ENCODE measurements around the gene RIN2.
A peak's percentile ranks its signal among the peaks of the same experiment; 100 is the strongest.
"Not testable (repeated sequence)": the region's sequence is repeated elsewhere in the genome, so short reads cannot be mapped to it uniquely, and the experiment has no call there.

The RIN2 gene

DNA sequence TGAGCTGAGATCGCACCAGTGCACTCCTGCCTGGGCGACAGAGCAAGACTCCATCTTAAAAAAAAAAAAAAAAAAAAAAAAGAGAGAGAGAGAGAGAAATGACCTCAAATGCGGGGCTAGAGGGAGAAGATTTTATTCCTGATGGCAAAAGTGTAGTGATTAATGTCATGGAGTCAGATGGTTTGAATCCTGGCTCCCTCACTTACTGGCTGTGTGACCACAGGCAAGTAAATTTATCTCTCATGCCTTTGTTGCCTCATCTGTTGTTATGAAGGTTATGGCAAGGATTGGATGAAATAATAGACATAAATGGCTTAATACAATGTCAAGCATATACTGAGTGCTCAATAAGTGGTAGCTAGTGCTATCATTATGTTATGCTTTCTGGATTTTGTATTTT, 29.3 kb downstream of the RIN2 start:
- DNase-seq (ENCODE audit: low spot score): no peak

DNA sequence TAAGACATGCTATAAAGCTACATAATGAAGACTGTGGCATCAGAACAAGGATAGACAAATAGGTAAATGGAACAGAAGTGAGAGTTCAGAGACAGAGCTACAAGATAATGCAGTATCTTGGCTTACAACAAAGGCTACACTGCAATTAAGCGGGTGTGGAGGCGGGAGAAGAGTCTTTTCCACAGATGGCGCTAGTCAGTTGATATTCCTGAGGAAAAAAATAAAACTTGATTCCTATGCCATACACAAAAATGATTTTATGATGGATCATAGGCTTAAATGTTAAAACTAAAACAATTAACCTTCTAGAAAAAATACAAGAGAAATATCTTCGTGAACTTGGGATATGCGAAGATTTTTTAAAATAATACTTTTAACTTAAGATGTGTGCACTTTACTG, 31.0 kb downstream of the RIN2 start:
- no peak for DNase-seq (ENCODE audit: low spot score)

DNA sequence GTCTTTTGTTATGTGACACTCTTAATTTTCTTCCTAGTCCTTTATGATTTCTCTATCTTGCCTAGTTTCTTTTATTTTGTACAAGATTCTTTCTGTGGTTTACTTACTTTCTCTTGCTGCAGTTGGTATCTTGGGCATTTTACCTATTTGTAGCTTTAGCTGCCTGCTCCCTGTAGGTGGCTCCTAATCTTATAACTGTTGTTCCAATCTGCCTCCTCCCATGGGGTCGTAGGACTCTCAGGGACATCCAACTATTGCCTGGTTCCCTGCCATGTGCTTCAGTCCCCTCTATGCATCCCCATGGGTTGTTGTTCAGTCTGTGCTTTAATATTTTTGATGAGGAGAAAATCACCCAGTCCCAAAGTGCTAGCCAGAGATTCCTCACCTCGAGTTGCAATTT, 31.4 kb downstream of the RIN2 start:
- no peak for DNase-seq (ENCODE audit: low spot score)

DNA sequence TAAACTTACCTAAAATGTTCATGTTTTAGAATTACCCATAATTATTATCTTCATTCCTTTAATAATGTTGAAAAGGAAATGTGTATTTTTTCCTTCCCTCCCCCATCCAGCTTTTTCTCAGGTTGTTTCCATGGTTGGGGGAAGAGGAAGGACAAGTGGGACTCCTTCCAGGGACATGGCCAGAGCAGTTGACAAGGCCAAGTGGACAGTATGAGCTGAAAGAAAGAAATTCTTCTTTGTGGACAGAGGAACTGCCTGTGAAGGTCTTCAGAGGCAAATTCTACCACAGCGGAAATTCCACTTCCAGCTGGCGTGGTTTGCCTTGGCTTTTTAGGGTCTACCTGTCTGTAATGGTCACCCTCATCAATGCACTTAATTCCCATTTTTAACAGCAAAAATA, 33.8 kb downstream of the RIN2 start:
- no peak for DNase-seq (ENCODE audit: low spot score)

DNA sequence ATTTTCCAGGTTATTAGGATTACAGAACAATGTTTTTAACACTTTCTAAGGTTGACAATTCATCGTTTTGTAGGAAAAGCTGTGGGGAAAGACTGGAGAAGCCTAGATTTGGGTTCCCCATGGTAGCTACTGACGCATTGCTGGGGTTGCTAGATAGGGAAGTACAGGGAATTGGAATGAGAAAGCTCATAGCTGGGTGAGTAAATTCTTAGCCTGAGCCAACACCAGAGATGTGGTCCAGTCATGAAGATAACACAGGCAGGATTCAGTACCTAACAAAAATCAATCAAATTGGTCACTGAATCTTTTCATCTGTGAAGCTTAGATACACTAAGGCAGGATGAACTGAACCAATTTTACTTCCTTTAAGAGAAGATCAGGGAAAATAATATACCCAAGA, 35.7 kb downstream of the RIN2 start:
- no peak for DNase-seq (ENCODE audit: low spot score)

DNA sequence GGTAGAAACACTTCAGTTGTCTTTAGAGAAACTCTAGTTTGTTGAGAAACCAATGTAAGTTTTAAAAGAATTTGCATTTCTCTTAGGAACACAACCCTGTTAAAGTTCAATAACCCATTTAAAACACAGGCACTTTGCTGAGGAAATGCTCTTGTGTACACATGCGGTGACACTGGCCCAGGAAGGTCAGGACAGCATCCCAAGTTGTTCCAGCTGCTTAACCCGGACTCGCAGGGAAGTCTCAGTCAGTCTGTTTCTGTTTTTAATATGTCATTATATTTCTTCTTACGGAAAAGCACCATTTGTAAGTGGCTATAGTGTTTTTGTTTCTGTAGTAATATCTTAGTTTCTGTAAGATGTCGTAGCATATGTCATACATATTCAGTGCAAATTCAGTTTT, 36.9 kb downstream of the RIN2 start:
- DNase-seq (ENCODE audit: low spot score): no peak

DNA sequence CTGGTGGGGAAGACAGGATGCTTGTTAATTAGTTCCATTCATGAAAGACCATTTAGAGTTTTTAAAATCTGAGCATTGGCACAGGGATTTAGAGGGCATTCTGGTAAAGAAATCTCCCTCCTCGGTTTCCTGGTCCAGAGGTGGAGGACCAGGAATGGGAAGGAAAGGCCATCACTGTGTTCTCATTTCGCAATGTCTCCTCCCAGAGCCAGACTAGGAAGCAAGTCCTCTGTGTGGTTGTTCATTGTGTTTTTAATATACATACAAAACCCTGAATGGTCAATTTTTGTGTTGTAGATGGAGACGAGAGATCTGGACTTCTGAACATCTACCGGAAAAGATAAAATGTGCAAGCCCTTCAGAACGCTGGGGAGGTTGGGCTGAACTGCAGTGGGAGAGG, 41.3 kb downstream of the RIN2 start:
- no peak for DNase-seq (ENCODE audit: low spot score)

DNA sequence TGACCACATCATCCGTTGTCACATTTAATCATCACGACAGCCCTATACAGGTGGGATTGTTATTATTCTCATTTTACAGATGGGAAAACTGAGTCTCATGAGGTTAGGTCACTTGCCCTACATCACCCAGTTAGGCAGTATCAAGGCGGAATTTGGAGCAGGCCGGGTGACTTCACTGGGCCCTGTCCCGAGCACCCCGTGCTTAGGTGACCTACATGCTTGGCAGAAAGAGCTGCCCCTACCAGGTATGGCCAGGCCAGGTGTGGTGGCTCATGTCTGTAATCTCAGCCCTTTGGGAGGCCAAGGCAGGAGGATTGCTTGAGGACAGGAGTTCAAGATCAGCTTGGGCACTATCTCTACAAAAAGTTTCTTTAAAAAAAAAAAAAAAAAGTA, 44.0 kb downstream of the RIN2 start:
- DNase-seq (ENCODE audit: low spot score): no peak

DNA sequence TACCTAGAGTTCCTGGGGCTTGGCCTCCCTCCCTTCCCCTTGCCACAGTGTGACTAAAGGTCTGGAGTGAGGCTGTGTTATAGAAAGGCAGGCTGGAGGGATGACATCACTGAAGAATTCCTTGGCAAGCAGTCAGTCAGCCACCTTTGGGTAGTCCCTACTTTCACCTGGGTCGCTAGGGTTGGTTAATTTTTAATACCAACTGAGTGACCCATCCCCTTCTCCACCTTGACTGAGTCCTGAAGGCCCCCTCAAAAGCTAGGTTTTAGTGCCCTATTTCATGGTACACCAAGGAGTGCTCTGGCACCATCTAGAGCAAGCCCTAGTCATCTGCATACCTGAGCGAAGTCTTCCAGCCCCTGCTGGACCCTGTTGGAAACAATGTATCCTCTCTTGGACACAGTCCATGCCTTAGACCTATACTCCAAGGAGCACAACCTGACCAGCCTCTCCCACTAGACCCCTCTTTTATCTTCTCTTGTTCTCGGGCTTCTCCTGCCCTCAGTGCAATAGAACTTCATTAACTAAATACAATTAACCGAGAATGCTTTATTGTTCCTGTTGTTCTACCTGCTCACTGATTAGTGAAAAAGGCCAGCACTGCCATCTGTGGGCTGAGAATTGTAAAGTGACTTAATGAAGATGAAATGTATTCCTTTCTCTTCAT, 44.6 kb downstream of the RIN2 start:
- peak; percentile 65 for DNase-seq (ENCODE audit: low spot score)

DNA sequence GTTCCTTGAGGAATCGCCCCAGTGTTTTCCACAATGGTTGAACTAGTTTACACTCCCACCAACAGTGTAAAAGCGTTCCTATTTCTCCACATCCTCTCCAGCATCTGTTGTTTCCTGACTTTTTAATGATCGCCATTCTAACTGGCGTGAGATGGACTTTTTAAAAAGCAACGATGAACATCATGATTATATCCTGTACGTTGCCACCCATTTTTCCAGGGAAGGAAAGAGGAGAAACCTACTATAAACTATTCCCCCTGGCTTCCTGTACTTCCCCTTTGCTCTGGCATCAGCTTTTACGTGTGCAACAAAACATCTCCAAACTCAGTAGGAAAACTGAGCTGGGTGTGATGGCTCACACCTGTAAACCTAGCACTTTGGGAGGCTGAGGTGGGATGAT, 48.2 kb downstream of the RIN2 start:
- DNase-seq (ENCODE audit: low spot score): not testable (repeated sequence)

DNA sequence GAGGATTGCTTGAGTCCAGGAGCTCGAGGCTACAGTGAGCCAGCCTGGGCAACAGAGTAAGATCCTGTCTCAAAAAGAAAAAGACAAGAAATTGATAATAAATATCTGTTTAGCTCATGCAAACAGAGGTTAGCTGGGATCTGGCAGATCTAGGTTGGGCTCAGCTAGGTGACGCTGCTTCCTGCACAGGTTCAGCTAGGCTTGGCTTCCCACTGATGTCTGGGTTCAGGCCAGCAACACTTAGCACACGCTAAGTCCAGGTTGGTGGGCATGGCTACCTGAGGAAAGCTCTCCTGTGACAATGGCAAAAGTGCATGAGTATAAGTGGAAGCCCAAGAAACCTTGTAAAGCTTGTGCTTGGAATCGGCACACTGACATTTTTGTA, 48.7 kb downstream of the RIN2 start:
- DNase-seq (ENCODE audit: low spot score): no peak

DNA sequence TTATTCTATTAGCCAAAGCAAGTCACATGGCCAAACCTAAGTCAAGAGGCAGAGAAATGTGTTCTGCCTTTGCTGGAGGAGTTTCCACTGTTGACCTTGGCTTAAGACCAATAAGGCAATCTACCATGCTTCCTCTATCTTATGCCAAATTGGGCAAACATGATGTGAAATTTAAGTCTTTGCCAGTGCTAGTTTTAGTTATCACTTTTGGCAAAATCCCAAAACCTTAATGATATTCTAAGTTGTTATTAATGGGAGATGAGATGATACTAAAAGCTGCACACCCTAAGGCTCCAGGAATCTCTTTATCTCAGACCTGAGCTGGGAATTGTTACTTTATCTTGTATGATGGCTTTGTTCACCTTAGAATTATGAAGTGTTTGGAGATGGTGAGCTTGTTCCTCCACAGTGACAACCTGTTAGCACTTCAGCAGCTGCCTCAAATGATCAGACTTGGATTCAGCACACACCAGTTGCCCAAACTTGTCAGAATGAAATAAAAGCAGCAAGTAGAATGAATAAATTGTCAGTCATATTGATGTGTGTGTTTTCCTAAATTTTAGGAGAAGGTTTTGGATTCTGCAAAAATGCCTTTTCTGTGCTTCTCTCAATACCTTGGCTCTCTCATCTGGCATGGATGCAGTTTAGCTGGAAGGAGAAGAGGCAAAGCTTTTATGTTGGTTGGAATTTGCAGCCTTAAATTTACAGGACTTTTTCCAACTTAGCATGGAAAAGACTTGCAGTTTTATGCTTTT, 49.3 kb downstream of the RIN2 start:
- no peak for DNase-seq (ENCODE audit: low spot score)

Measured in LoVo (cell line).